Neuronal stem cell (in vitro differentiated cells): Measurements from ENCODE around the gene SLC8A1.

ENCODE experiments used
- DNase-seq: peaks from one replicate; pipeline ENCODE4 v3.0.0-alpha.2; 2013; ENCODE audit warnings: low spot score
- H2AFZ ChIP-seq: one replicate; pipeline ENCODE4 v1.6.1; 2013; ENCODE audit warnings: mild to moderate bottlenecking, low read length, inconsistent platforms
- H2AK5ac ChIP-seq: 2 replicates; pipeline ENCODE4 v1.6.1; 2013; ENCODE audit warnings: low read depth, mild to moderate bottlenecking, inconsistent platforms, low read length, moderate library complexity, mixed read lengths
- H2BK120ac ChIP-seq: 2 replicates; pipeline ENCODE4 v1.6.1; 2013; ENCODE audit warnings: low read depth, mild to moderate bottlenecking, inconsistent platforms, low read length, moderate library complexity, mixed read lengths
- H2BK12ac ChIP-seq: one replicate; pipeline ENCODE4 v1.6.1; 2013; ENCODE audit warnings: low read length, inconsistent platforms
- H2BK15ac ChIP-seq: 2 replicates; pipeline ENCODE4 v1.6.1; 2013; ENCODE audit warnings: mild to moderate bottlenecking, low read length, inconsistent platforms, mixed read lengths
- H2BK5ac ChIP-seq: one replicate; pipeline ENCODE4 v1.6.1; 2013; ENCODE audit warnings: inconsistent platforms, mild to moderate bottlenecking, low read length, moderate library complexity
- H3K14ac ChIP-seq: one replicate; pipeline ENCODE4 v1.6.1; 2013; ENCODE audit warnings: low read length, inconsistent platforms
- H3K18ac ChIP-seq: 2 replicates; pipeline ENCODE4 v1.6.1; 2013; ENCODE audit warnings: low read length, inconsistent platforms
- H3K23ac ChIP-seq: 2 replicates; pipeline ENCODE4 v1.6.1; 2013; ENCODE audit warnings: low read depth, mild to moderate bottlenecking, mixed read lengths, low read length, inconsistent platforms; ENCODE audit not compliant: poor library complexity
- H3K27ac ChIP-seq: replicated peaks from 3 replicates; pipeline ENCODE4 v1.5.1; 2013; ENCODE audit warnings: low read length, inconsistent platforms
- H3K27me3 ChIP-seq, 3 experiments: 2 replicates each; pipeline ENCODE4 v1.6.1; 2013; ENCODE audit warnings: low read length in 3 of 3, mild to moderate bottlenecking in 2 of 3, inconsistent platforms in 1 of 3, low read depth in 1 of 3, mixed read lengths in 1 of 3, moderate library complexity in 1 of 3; ENCODE audit not compliant: control insufficient read depth in 3 of 3, insufficient read depth in 3 of 3
- H3K36me3 ChIP-seq, 2 donors: replicated peaks in 1 of 2; 2 replicates each; pipeline ENCODE4 v1.6.1; 2013; ENCODE audit warnings: low read length in 2 of 2; ENCODE audit not compliant: control insufficient read depth in 2 of 2, insufficient read depth in 2 of 2
- H3K4ac ChIP-seq: 2 replicates; pipeline ENCODE4 v1.6.1; 2013; ENCODE audit warnings: inconsistent platforms, mild to moderate bottlenecking, low read length, moderate library complexity
- H3K4me1 ChIP-seq, 2 donors: 1 replicate in 1 of 2; 2 replicates in 1 of 2; pipeline ENCODE4 v1.6.1; 2013; ENCODE audit warnings: low read length in 2 of 2, low read depth in 1 of 2; ENCODE audit not compliant: control insufficient read depth in 2 of 2, insufficient read depth in 1 of 2
- H3K4me2 ChIP-seq: one replicate; pipeline ENCODE4 v1.6.1; 2013; ENCODE audit warnings: mild to moderate bottlenecking, low read length, inconsistent platforms; ENCODE audit not compliant: insufficient read depth, poor library complexity, severe bottlenecking
- H3K4me3 ChIP-seq, 2 donors: 2 replicates each; pipeline ENCODE4 v1.5.1; 2013; ENCODE audit warnings: low read length in 2 of 2, mild to moderate bottlenecking in 2 of 2, inconsistent platforms in 1 of 2, moderate library complexity in 1 of 2
- H3K79me1 ChIP-seq: one replicate; pipeline ENCODE4 v1.6.1; 2013; ENCODE audit warnings: low read depth, mild to moderate bottlenecking, inconsistent platforms, low read length, moderate library complexity
- H3K9ac ChIP-seq: one replicate; pipeline ENCODE4 v1.6.1; 2013; ENCODE audit warnings: mild to moderate bottlenecking, low read depth, low read length, inconsistent platforms; ENCODE audit not compliant: poor library complexity
- H3K9me3 ChIP-seq, 2 donors: replicated peaks in 1 of 2; 2 replicates each; pipeline versions ENCODE3 to v1.6.1; 2013; ENCODE audit warnings: low read length in 2 of 2, mild to moderate bottlenecking in 2 of 2, inconsistent platforms in 1 of 2, low read depth in 1 of 2, mixed read lengths in 1 of 2, moderate library complexity in 1 of 2; ENCODE audit not compliant: control insufficient read depth in 2 of 2, insufficient read depth in 1 of 2
- H4K8ac ChIP-seq: one replicate; pipeline ENCODE4 v1.6.1; 2013; ENCODE audit warnings: low read depth, mild to moderate bottlenecking, inconsistent platforms, low read length, moderate library complexity
- H4K91ac ChIP-seq: one replicate; pipeline ENCODE4 v1.6.1; 2013; ENCODE audit warnings: low read length, low read depth, mild to moderate bottlenecking, inconsistent platforms; ENCODE audit not compliant: poor library complexity
- WGBS, 2 donors: extraction: QIAGEN DNeasy Blood & Tissue Kit; methylation state at CpG; one replicate each; pipeline ENCODE4 v1.1.7; 2013; ENCODE audit warnings: missing lambda C conversion rate in 2 of 2, mixed read lengths in 1 of 2; ENCODE audit not compliant: insufficient read length in 2 of 2, insufficient replicate concordance in 1 of 2; ENCODE audit errors: extremely low coverage in 2 of 2; 5-methylcytosine and 5-hydroxymethylcytosine counted together

Gene SLC8A1

GRCh38 chr2:40177366-40177765, 274.5 kb downstream of the SLC8A1 start:
- no peak for DNase-seq
- H3K79me1 ChIP-seq: no peaks in the 10 kb centered on the region
- H3K9me3 ChIP-seq: no peaks in the 10 kb centered on the region
- no peak overlapping the region for H2BK120ac ChIP-seq
- no peak overlapping the region for H4K91ac ChIP-seq
- no peak overlapping the region for H3K27ac ChIP-seq
- no peak overlapping the region for H3K14ac ChIP-seq
- H3K27me3 ChIP-seq: no peaks in the 10 kb centered on the region
- 100% methylated on average over 1 of the region's 6 CpGs; no CpG with 5 or more reads in 1 of the 2 donors for WGBS, 2 donors
- H3K4ac ChIP-seq: no peak overlapping the region
- H3K9ac ChIP-seq: no peak overlapping the region
- H3K23ac ChIP-seq: no peak overlapping the region
- H3K18ac ChIP-seq: no peak overlapping the region
- H3K4me3 ChIP-seq: no peak overlapping the region
- no peak overlapping the region for H4K8ac ChIP-seq
- H3K36me3 ChIP-seq: no peaks in the 10 kb centered on the region
- no peak overlapping the region for H3K4me2 ChIP-seq
- H2BK15ac ChIP-seq: no peak overlapping the region
- H2BK12ac ChIP-seq: no peak overlapping the region
- H2AFZ ChIP-seq: no peak overlapping the region
- H2AK5ac ChIP-seq: no peak overlapping the region
- H2BK5ac ChIP-seq: no peak overlapping the region
- H3K4me1 ChIP-seq: no peaks in the 10 kb centered on the region

GRCh38 chr2:40173276-40173675, 278.6 kb downstream of the SLC8A1 start:
- no peak overlapping the region for H3K23ac ChIP-seq
- no peak overlapping the region for H2BK120ac ChIP-seq
- peak overlapping the region; percentile 37 for H2AFZ ChIP-seq
- no peak overlapping the region for H4K91ac ChIP-seq
- H2BK12ac ChIP-seq: no peak overlapping the region
- H3K9ac ChIP-seq: no peak overlapping the region
- no CpG with 5 or more reads among the region's 2 CpGs for WGBS, 2 donors
- H3K4me2 ChIP-seq: no peak overlapping the region
- H2BK15ac ChIP-seq: no peak overlapping the region
- H3K14ac ChIP-seq: no peak overlapping the region
- no peaks in the 10 kb centered on the region for H3K9me3 ChIP-seq
- H3K18ac ChIP-seq: no peak overlapping the region
- H3K36me3 ChIP-seq: no peaks in the 10 kb centered on the region
- no peak overlapping the region for H3K4me3 ChIP-seq
- no peak overlapping the region for H2BK5ac ChIP-seq
- H3K79me1 ChIP-seq: no peaks in the 10 kb centered on the region
- H3K27me3 ChIP-seq: no peaks in the 10 kb centered on the region
- no peak overlapping the region for H4K8ac ChIP-seq
- no peak overlapping the region for H3K4ac ChIP-seq
- no peak overlapping the region for H2AK5ac ChIP-seq
- DNase-seq: no peak
- no peaks in the 10 kb centered on the region for H3K4me1 ChIP-seq
- H3K27ac ChIP-seq: no peak overlapping the region

- no peak overlapping the region for H2AFZ ChIP-seq
- no peak overlapping the region for H3K23ac ChIP-seq
- no peaks in the 10 kb centered on the region for H3K36me3 ChIP-seq
- DNase-seq: no peak
- no peak overlapping the region for H3K27ac ChIP-seq
- no peak overlapping the region for H2BK15ac ChIP-seq
- no peak overlapping the region for H3K9ac ChIP-seq
- H4K8ac ChIP-seq: no peak overlapping the region
- H3K9me3 ChIP-seq: no peaks in the 10 kb centered on the region
- no peak overlapping the region for H3K14ac ChIP-seq
- no peak overlapping the region for H3K4me3 ChIP-seq
- H3K18ac ChIP-seq: no peak overlapping the region
- H3K4me1 ChIP-seq: peaks cover 0 to 3% of the 10 kb centered on the region in 2 donors
- no CpG with 5 or more reads among the region's 3 CpGs for WGBS, 2 donors
- H4K91ac ChIP-seq: no peak overlapping the region
- no peak overlapping the region for H3K4me2 ChIP-seq
- H2AK5ac ChIP-seq: no peak overlapping the region
- H2BK120ac ChIP-seq: no peak overlapping the region
- H2BK12ac ChIP-seq: no peak overlapping the region
- H3K27me3 ChIP-seq: no peaks in the 10 kb centered on the region
- no peak overlapping the region for H3K4ac ChIP-seq
- H3K79me1 ChIP-seq: no peaks in the 10 kb centered on the region
- no peak overlapping the region for H2BK5ac ChIP-seq
Measured at GRCh38 chr2:40169856-40170255, 282.0 kb downstream of the SLC8A1 start.

GRCh38 chr2:40169430-40169829, 282.5 kb downstream of the SLC8A1 start:
- Histone ChIP-seq H2AK5ac (no peak overlapping the region), H4K91ac (no peak overlapping the region), H4K8ac (no peak overlapping the region), H3K4me1 (peaks cover 0 to 3% of the 10 kb centered on the region in 2 donors), H2BK120ac (no peak overlapping the region), H3K9me3 (no peaks in the 10 kb centered on the region), H3K36me3 (no peaks in the 10 kb centered on the region), H2BK5ac (no peak overlapping the region), H3K4ac (no peak overlapping the region), H3K4me3 (no peak overlapping the region), H3K18ac (no peak overlapping the region), H3K27ac (no peak overlapping the region), H2AFZ (no peak overlapping the region), H3K14ac (no peak overlapping the region), H2BK15ac (no peak overlapping the region), H3K79me1 (no peaks in the 10 kb centered on the region), H2BK12ac (no peak overlapping the region), H3K9ac (no peak overlapping the region), H3K23ac (no peak overlapping the region), H3K27me3 (no peaks in the 10 kb centered on the region), H3K4me2 (no peak overlapping the region)
- DNase-seq: no peak
- no CpG with 5 or more reads among the region's 2 CpGs for WGBS, 2 donors
